Right lobe of liver (tissue), 6 donors: ENCODE results near the gene TMX1. TPM values are rescaled to one million over a fixed set of nuclear protein-coding genes. Genes with fewer than 3 reads are reported as not detected.

Source experiments
- ATAC-seq, 4 donors: fragments of 200-7000 bp; cut with Tn5 transposase; one replicate each; pipeline ENCODE4 v1.9.1; 2020; ENCODE audit warnings: mild to moderate bottlenecking in 4 of 4, moderate library complexity in 4 of 4
- DNase-seq, 3 donors: peaks; one replicate each; pipeline ENCODE4 v3.0.0-alpha.2; 2020
- H3K27ac ChIP-seq, 3 donors: fragments of 200-600 bp; one replicate each; pipeline ENCODE4 v1.8.0; 2022
- H3K27me3 ChIP-seq, 2 donors: fragments of 200-600 bp; one replicate each; pipeline ENCODE4 v1.8.0; 2022
- H3K36me3 ChIP-seq, 4 donors: fragments of 200-600 bp; sonication (generic) in 1 of 4; one replicate each; pipeline versions ENCODE4 v1.5.1 to v1.8.0; 2017 to 2022; ENCODE audit warnings: control low read depth in 1 of 4
- H3K4me1 ChIP-seq, 4 donors: fragments of 200-600 bp; sonication (generic) in 1 of 4; one replicate each; pipeline versions ENCODE4 v1.5.1 to v1.8.0; 2017 to 2022; ENCODE audit warnings: control low read depth in 1 of 4
- H3K4me3 ChIP-seq, 3 donors: fragments of 200-600 bp; one replicate each; pipeline ENCODE4 v1.8.0; 2022
- H3K9me3 ChIP-seq, 4 donors: fragments of 200-600 bp; sonication (generic) in 1 of 4; one replicate each; pipeline versions ENCODE4 v1.5.1 to v1.8.0; 2017 to 2022; ENCODE audit warnings: control low read depth in 1 of 4
- POLR2A ChIP-seq: fragments of 450-650 bp; IDR thresholded peaks from one replicate; pipeline ENCODE4 v1.6.1; 2017; ENCODE audit warnings: antibody characterized with exemption, mild to moderate bottlenecking
- WGBS: methylation state at CpG from one replicate; pipeline ENCODE4 v1.1.6; 2018; ENCODE audit warnings: low coverage, low lambda C conversion rate; ENCODE audit not compliant: insufficient coverage; ENCODE audit errors: missing lambda C conversion rate; 5-methylcytosine and 5-hydroxymethylcytosine counted together
- intact Hi-C, 2 donors: fragments of 100-400 bp; cut with DNase I; formaldehyde crosslinking; loops; one replicate each; pipeline versions ENCODE4 v1.11.2 to v1.14.1; 2022
- total RNA-seq, 6 experiments: library from RNA; depleted of rRNA in 2 of 6; stranded (reverse); fragments of >200 nt in 2 of 6; fragmentation: NEBNext Ultra II Directional in 3 of 6; extraction: Animal tissue kit (Norgen Biotek cat#: 25700) in 3 of 6; gene quantifications; one replicate each; pipeline versions ENCODE4 v1.1.0 to v1.2.4, GENCODE V29; 2016 to 2023
- TF ChIP-seq, protein P1 (sequence below), 4 donors: fragments of 200-600 bp in 3 of 4; fragments of 450-650 bp in 1 of 4; IDR thresholded peaks; one replicate each; pipeline versions ENCODE4 v1.5.1 to v1.8.0; 2016 to 2022; ENCODE audit warnings: antibody characterized with exemption in 4 of 4, mild to moderate bottlenecking in 2 of 4
- donor health status: DM: no; HTN: yes; CAD: no.
- donor health status: DM: no; HTN: no; CAD: no.
- donor health status: DM: no; HTN: no; CAD: no.
- donor health status: DM: no; HTN: yes; CAD: no.
- donor health status: DM: no; HTN: yes; CAD: no.

The TMX1 gene
- total RNA-seq, 6 experiments from 2014 or later, result 11.3 to 18.4 (median 17.0) TPM

DNA sequence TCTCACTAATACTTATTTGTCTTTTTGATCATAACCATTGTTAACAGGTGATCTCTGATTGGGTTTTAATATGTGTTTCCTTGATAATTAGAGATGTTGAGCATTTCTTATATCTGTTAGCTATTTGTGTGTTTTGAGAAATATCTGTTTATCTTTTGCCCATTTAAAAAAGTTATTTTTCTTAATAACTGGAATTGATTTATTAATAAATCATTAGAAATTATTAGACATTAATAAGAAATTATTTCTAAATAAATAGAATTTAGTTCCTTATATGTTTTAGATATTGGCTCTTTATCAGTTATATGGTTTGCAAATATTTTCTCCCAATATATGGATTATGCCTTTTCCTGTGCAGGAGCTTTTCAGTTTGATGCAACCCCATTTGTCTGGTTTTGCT lies 18.7 kb downstream of the TMX1 start:
- Histone ChIP-seq H3K4me3 (no peak overlapping the region), H3K27me3 (no peaks in the 10 kb centered on the region), H3K36me3 (peaks cover 0 to 7% (median 0%) of the 10 kb centered on the region in 4 donors), H3K9me3 (no peaks in the 10 kb centered on the region), H3K27ac (no peak overlapping the region), H3K4me1 (no peaks in the 10 kb centered on the region)
- intact Hi-C loops, result no loop called here
- ATAC-seq, result no peak
- TF ChIP-seq, protein P1, sequence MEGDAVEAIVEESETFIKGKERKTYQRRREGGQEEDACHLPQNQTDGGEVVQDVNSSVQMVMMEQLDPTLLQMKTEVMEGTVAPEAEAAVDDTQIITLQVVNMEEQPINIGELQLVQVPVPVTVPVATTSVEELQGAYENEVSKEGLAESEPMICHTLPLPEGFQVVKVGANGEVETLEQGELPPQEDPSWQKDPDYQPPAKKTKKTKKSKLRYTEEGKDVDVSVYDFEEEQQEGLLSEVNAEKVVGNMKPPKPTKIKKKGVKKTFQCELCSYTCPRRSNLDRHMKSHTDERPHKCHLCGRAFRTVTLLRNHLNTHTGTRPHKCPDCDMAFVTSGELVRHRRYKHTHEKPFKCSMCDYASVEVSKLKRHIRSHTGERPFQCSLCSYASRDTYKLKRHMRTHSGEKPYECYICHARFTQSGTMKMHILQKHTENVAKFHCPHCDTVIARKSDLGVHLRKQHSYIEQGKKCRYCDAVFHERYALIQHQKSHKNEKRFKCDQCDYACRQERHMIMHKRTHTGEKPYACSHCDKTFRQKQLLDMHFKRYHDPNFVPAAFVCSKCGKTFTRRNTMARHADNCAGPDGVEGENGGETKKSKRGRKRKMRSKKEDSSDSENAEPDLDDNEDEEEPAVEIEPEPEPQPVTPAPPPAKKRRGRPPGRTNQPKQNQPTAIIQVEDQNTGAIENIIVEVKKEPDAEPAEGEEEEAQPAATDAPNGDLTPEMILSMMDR (IDR thresholded peaks at IDR 0.05), result no peak
- TF ChIP-seq POLR2A, result no peak
- no peak for DNase-seq

DNA sequence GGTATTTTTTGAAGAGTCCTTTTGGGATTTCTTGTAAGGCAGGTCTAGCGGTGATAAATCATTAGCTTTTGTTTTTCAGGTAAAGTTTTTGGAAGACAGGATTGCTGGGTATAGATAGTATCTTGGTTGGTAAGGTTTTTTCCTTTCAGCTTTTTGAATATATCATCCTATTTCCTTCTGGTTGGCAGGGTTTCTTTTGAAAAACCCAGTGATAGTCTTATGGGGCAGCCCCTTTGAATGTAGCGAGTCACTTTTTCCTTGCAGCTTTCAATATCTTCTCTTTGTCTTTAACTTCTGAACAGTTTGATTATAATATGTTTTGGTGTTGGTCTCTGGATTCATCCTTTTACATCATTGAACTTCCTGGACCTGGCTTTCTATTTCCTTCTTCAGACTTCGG lies 20.2 kb downstream of the TMX1 start:
- DNase-seq, result no peak
- Histone ChIP-seq H3K27me3 (no peaks in the 10 kb centered on the region), H3K4me3 (no peak overlapping the region), H3K4me1 (no peaks in the 10 kb centered on the region), H3K9me3 (no peaks in the 10 kb centered on the region), H3K27ac (no peak overlapping the region), H3K36me3 (peaks cover 0 to 7% (median 0%) of the 10 kb centered on the region in 4 donors)
- intact Hi-C loops, result no loop called here
- no peak for ATAC-seq
- TF ChIP-seq, protein P1 (IDR thresholded peaks at IDR 0.05), result no peak
- no peak for TF ChIP-seq POLR2A
- WGBS, result 89% methylated on average over 3 of the region's 3 CpGs

- Histone ChIP-seq H3K36me3 (peaks cover 0 to 7% (median 0%) of the 10 kb centered on the region in 4 donors), H3K4me3 (no peak overlapping the region), H3K27ac (no peak overlapping the region), H3K4me1 (no peaks in the 10 kb centered on the region), H3K27me3 (no peaks in the 10 kb centered on the region), H3K9me3 (no peaks in the 10 kb centered on the region)
- intact Hi-C loops, result no loop called here
- WGBS, result 50% methylated on average over 1 of the region's 2 CpGs
- DNase-seq (no peak), ATAC-seq (no peak)
- TF ChIP-seq, protein P1 (IDR thresholded peaks at IDR 0.05), result no peak
- TF ChIP-seq POLR2A, result no peak
These were observed 21.1 kb downstream of the TMX1 start for GRCh38 chr14:51261151-51261550.

- intact Hi-C loops, result no loop called here
- 87% methylated on average over 2 of the region's 2 CpGs for WGBS
These were observed 22.8 kb downstream of the TMX1 start for GRCh38 chr14:51262868-51263267.

More at GRCh38 chr14:51262868-51263267, 22.8 kb downstream of the TMX1 start:
- DNase-seq (no peak), ATAC-seq (no peak)
- Histone ChIP-seq H3K4me1 (no peaks in the 10 kb centered on the region), H3K36me3 (no peaks in the 10 kb centered on the region), H3K27ac (no peak overlapping the region), H3K4me3 (no peak overlapping the region), H3K27me3 (no peaks in the 10 kb centered on the region), H3K9me3 (no peaks in the 10 kb centered on the region)
- TF ChIP-seq, protein P1 (IDR thresholded peaks at IDR 0.05), result no peak
- TF ChIP-seq POLR2A, result no peak
